SK-N-SH (cell line): ENCODE measurements around the gene CREB5. TPM values are rescaled to one million over a fixed set of nuclear protein-coding genes. Genes with fewer than 3 reads are reported as not detected.
A peak's percentile ranks its signal among the peaks of the same experiment; 100 is the strongest.

Experiments used
- CTCF ChIA-PET: fragments of 300-600, 350-600 bp; formaldehyde crosslinking; extraction: SDS; loops from one replicate; lab custom pipeline; 2021; lab: Yijun Ruan, JAX
- POLR2A ChIA-PET: fragments of 350-600 bp; sonication (Branson Sonifier 250); formaldehyde crosslinking; extraction: SDS; loops from one replicate; lab custom pipeline; 2020; ENCODE audit warnings: antibody characterized with exemption, inconsistent platforms; lab: Yijun Ruan, JAX
- DNase-seq: peaks from one replicate; pipeline ENCODE4 v3.0.0; 2012
- H2AFZ ChIP-seq: fragments of 200-600 bp; sonication (generic); 2 replicates; pipeline ENCODE4 v1.8.1; 2016; ENCODE audit warnings: antibody characterized with exemption, mild to moderate bottlenecking, low read depth
- H3F3A ChIP-seq: fragments of 200-600 bp; sonication (generic); replicated peaks from 2 replicates; pipeline ENCODE3; 2016; ENCODE audit warnings: antibody characterized with exemption, mild to moderate bottlenecking; ENCODE audit not compliant: insufficient read depth
- H3K27ac ChIP-seq, 2 experiments: fragments of 200-500 bp in 1 of 2; fragments of 200-600 bp in 1 of 2; sonication (Bioruptor generic) in 1 of 2; sonication (generic), shearing (Covaris generic) in 1 of 2; 2 replicates each; pipeline versions ENCODE4 v1.5.1 to v1.6.1; 2014 to 2016; ENCODE audit warnings: low read depth in 2 of 2, inconsistent platforms in 1 of 2, low read length in 1 of 2, mild to moderate bottlenecking in 1 of 2, mixed read lengths in 1 of 2
- H3K27me3 ChIP-seq: fragments of 200-600 bp; sonication (generic), shearing (Covaris generic); 2 replicates; pipeline ENCODE4 v1.6.1; 2016; ENCODE audit warnings: mixed run types; ENCODE audit not compliant: insufficient read depth
- H3K36me3 ChIP-seq, 2 experiments: fragments of 200-500 bp in 1 of 2; fragments of 200-600 bp in 1 of 2; sonication (Bioruptor generic) in 1 of 2; sonication (generic) in 1 of 2; replicated peaks in 1 of 2; 2 replicates each; pipeline versions ENCODE3 to v1.5.1; 2014 to 2016; ENCODE audit warnings: low read length in 1 of 2, mild to moderate bottlenecking in 1 of 2; ENCODE audit not compliant: insufficient read depth in 2 of 2, control insufficient read depth in 1 of 2
- H3K4me1 ChIP-seq, 2 experiments: fragments of 200-500 bp in 1 of 2; fragments of 200-600 bp in 1 of 2; sonication (Bioruptor generic) in 1 of 2; sonication (generic), shearing (Covaris generic) in 1 of 2; 2 replicates each; pipeline versions ENCODE4 v1.5.1 to v1.6.1; 2014 to 2016; ENCODE audit warnings: low read depth in 1 of 2, low read length in 1 of 2, mixed run types in 1 of 2; ENCODE audit not compliant: insufficient read depth in 2 of 2, control insufficient read depth in 1 of 2
- H3K4me2 ChIP-seq: fragments of 200-600 bp; sonication (generic), shearing (Covaris generic); 2 replicates; pipeline ENCODE4 v1.6.1; 2017; ENCODE audit warnings: mixed run types
- H3K4me3 ChIP-seq, 2 experiments: fragments of 200-500 bp in 1 of 2; fragments of 200-600 bp in 1 of 2; sonication (Bioruptor generic) in 1 of 2; sonication (generic), shearing (Covaris generic) in 1 of 2; 2 replicates each; pipeline versions ENCODE4 v1.5.1 to v1.8.1; 2014 to 2016; ENCODE audit warnings: low read depth in 2 of 2, inconsistent platforms in 1 of 2, low read length in 1 of 2, mild to moderate bottlenecking in 1 of 2, mixed read lengths in 1 of 2, moderate library complexity in 1 of 2
- H3K79me2 ChIP-seq: fragments of 200-600 bp; sonication (generic); 2 replicates; pipeline ENCODE4 v1.8.1; 2017; ENCODE audit warnings: mild to moderate bottlenecking; ENCODE audit not compliant: insufficient read depth
- H3K9ac ChIP-seq: fragments of 200-600 bp; sonication (generic); 2 replicates; pipeline ENCODE4 v1.6.1; 2017; ENCODE audit warnings: mixed run types
- H3K9me2 ChIP-seq: fragments of 200-600 bp; sonication (generic); 2 replicates; pipeline ENCODE4 v1.6.1; 2017; ENCODE audit warnings: mixed run types
- H3K9me3 ChIP-seq: fragments of 200-600 bp; sonication (generic); 2 replicates; pipeline ENCODE4 v1.6.1; 2017; ENCODE audit warnings: mixed run types, mild to moderate bottlenecking, moderate library complexity
- H4K20me1 ChIP-seq: fragments of 200-600 bp; sonication (generic); 2 replicates; pipeline ENCODE4 v1.6.1; 2017; ENCODE audit warnings: mild to moderate bottlenecking, mixed run types; ENCODE audit not compliant: insufficient read depth
- CTCF ChIP-seq: fragments of 200-600 bp; sonication (generic); IDR thresholded peaks from 2 replicates; pipeline ENCODE4 v1.6.1; 2017; ENCODE audit warnings: antibody characterized with exemption, mild to moderate bottlenecking, moderate library complexity
- EZH2phosphoT487 ChIP-seq: fragments of 200-600 bp; sonication (generic); IDR thresholded peaks from 2 replicates; pipeline ENCODE4 v1.6.1; 2017; ENCODE audit warnings: low read depth, mixed run types, mild to moderate bottlenecking, antibody characterized with exemption, moderate library complexity, borderline replicate concordance
- MEF2A ChIP-seq: IDR thresholded peaks from 2 replicates; pipeline ENCODE4 v1.4.0; 2012; ENCODE audit warnings: low read depth, borderline replicate concordance
- MXI1 ChIP-seq: IDR thresholded peaks from 2 replicates; pipeline ENCODE4 v1.6.1; 2012; ENCODE audit warnings: mild to moderate bottlenecking, low read depth, low read length, improper control_type of control experiment
- PBX3 ChIP-seq: IDR thresholded peaks from 2 replicates; pipeline ENCODE4; 2012
- RAD21 ChIP-seq: IDR thresholded peaks from 2 replicates; pipeline ENCODE4 v1.6.1; 2012; ENCODE audit warnings: mild to moderate bottlenecking, low read length
- RFX5 ChIP-seq: IDR thresholded peaks from 2 replicates; pipeline ENCODE4 v1.6.1; 2012; ENCODE audit warnings: mild to moderate bottlenecking, improper control_type of control experiment, low read length
- SMC3 ChIP-seq: IDR thresholded peaks from 2 replicates; pipeline ENCODE4 v1.6.1; 2012; ENCODE audit warnings: low read depth, low read length, improper control_type of control experiment
- WGBS: methylation state at CpG from one replicate; pipeline ENCODE4 v1.1.6; 2017; ENCODE audit warnings: low lambda C conversion rate; 5-methylcytosine and 5-hydroxymethylcytosine counted together
- polyA plus RNA-seq, 3 experiments: library from polyadenylated mRNA; depleted of rRNA; stranded (reverse); fragments of >200 nt; gene quantifications; 2 replicates each; pipeline ENCODE4 v1.2.3, GENCODE V29; 2012
- TF ChIP-seq, protein P1 (sequence below): IDR thresholded peaks from 2 replicates; pipeline ENCODE4 v1.6.1; 2012; ENCODE audit warnings: mild to moderate bottlenecking, low read depth, low read length, moderate library complexity

Gene CREB5
- polyA plus RNA-seq, 1 of the 3 experiments (the other 2 are of a cell fraction) = 19.3 TPM

DNA sequence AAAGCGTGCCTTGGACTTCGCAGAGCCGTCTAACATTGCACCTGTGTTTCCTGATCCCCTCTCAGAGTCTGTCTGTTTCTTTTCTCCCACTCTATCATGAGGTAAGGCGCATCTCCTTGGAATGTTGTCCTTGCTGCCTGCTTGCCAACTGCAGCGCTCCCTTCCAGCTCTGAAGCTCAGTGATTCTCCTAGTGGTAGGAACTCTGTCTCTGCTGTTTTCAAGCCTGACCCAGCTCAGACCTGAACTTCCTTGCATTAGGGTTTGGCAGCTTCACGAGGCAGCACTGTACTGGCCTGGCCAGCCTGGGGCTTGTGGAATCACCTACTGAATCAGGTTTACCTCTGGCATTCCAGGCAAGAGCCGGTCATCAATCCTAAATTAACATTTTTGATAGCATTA is 123.9 kb downstream of the CREB5 start:
- Histone ChIP-seq H3K4me1 (peaks cover 0 to 3% of the 10 kb centered on the region in 2 experiments; a peak in 1 of 4 replicates), H3K9me3 (no peaks in the 10 kb centered on the region), H3K4me2 (no peak overlapping the region), H3K9ac (no peak overlapping the region), H2AFZ (no peak overlapping the region), H3K27me3 (no peaks in the 10 kb centered on the region), H3K9me2 (no peaks in the 10 kb centered on the region), H3K4me3 (no peak overlapping the region), H4K20me1 (no peaks in the 10 kb centered on the region), H3K79me2 (no peaks in the 10 kb centered on the region), H3K36me3 (no peaks in the 10 kb centered on the region), H3F3A (no peaks in the 10 kb centered on the region), H3K27ac (no peak overlapping the region)
- POLR2A ChIA-PET = no interaction called here
- TF ChIP-seq CTCF (peak; percentile 49), SMC3 (0 out of 2 replicates have a peak, but pooled peaks have one; percentile 18), RFX5 (no peak), RAD21 (peak; percentile 46), EZH2phosphoT487 (no peak)
- DNase-seq = no peak
- CTCF ChIA-PET = interaction anchor here (0.8 to 1.8 kb wide), 9 partner anchors 10 to 318 kb away, joined by 3 to 6 read pairs (median 3); no protein-coding TSS in a partner anchor
- 60% methylated on average over 7 of the region's 7 CpGs for WGBS

- no peak overlapping the region for H3K4me2 ChIP-seq
- no peak for DNase-seq
- ChIA-PET CTCF (interaction anchor here (1.3 to 1.8 kb wide), 4 partner anchors 19 to 129 kb away, joined by 3 to 5 read pairs (median 4); no protein-coding TSS in a partner anchor), POLR2A (no interaction called here)
- no peak overlapping the region for H3K4me3 ChIP-seq
- 32% methylated on average over 3 of the region's 3 CpGs for WGBS
- H3K36me3 ChIP-seq = no peaks in the 10 kb centered on the region
- H3K27me3 ChIP-seq = peaks cover 8% of the 10 kb centered on the region; the same call in 1 of the 2 replicates
- H3K9me3 ChIP-seq = no peaks in the 10 kb centered on the region
- no peaks in the 10 kb centered on the region for H3F3A ChIP-seq
- peaks cover 0 to 27% of the 10 kb centered on the region in 2 experiments; a peak in 2 of 4 replicates for H3K4me1 ChIP-seq
- no peak overlapping the region for H2AFZ ChIP-seq
- TF ChIP-seq RAD21 (no peak), RFX5 (no peak), CTCF (no peak), MXI1 (no peak), MEF2A (no peak), PBX3 (no peak)
- TF ChIP-seq, protein P1, sequence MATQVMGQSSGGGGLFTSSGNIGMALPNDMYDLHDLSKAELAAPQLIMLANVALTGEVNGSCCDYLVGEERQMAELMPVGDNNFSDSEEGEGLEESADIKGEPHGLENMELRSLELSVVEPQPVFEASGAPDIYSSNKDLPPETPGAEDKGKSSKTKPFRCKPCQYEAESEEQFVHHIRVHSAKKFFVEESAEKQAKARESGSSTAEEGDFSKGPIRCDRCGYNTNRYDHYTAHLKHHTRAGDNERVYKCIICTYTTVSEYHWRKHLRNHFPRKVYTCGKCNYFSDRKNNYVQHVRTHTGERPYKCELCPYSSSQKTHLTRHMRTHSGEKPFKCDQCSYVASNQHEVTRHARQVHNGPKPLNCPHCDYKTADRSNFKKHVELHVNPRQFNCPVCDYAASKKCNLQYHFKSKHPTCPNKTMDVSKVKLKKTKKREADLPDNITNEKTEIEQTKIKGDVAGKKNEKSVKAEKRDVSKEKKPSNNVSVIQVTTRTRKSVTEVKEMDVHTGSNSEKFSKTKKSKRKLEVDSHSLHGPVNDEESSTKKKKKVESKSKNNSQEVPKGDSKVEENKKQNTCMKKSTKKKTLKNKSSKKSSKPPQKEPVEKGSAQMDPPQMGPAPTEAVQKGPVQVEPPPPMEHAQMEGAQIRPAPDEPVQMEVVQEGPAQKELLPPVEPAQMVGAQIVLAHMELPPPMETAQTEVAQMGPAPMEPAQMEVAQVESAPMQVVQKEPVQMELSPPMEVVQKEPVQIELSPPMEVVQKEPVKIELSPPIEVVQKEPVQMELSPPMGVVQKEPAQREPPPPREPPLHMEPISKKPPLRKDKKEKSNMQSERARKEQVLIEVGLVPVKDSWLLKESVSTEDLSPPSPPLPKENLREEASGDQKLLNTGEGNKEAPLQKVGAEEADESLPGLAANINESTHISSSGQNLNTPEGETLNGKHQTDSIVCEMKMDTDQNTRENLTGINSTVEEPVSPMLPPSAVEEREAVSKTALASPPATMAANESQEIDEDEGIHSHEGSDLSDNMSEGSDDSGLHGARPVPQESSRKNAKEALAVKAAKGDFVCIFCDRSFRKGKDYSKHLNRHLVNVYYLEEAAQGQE = no peak
- H3K27ac ChIP-seq = no peak overlapping the region
- H3K9ac ChIP-seq = no peak overlapping the region
- H3K79me2 ChIP-seq = no peaks in the 10 kb centered on the region
- H4K20me1 ChIP-seq = no peaks in the 10 kb centered on the region
- H3K9me2 ChIP-seq = no peaks in the 10 kb centered on the region
These were observed 127.1 kb downstream of the CREB5 start for GRCh38 chr7:28539289-28539981.
